Neural cell (in vitro differentiated cells): ENCODE results near the gene MAG. TPM values are rescaled to one million over a fixed set of nuclear protein-coding genes. Genes with fewer than 3 reads are reported as not detected.

Source experiments
- H2AFZ ChIP-seq: fragments of 200-600, 300-800 bp; sonication (generic), shearing (Covaris generic); 2 replicates; pipeline ENCODE4 v1.6.0; 2014; ENCODE audit warnings: low read depth, mild to moderate bottlenecking, antibody characterized with exemption, low read length, moderate library complexity
- H3F3A ChIP-seq: fragments of 200-600 bp; shearing (Covaris generic); 2 replicates; pipeline ENCODE4 v1.6.1; 2016; ENCODE audit warnings: mild to moderate bottlenecking, moderate library complexity, mixed read lengths, antibody characterized with exemption, low read length; ENCODE audit not compliant: insufficient read depth, poor library complexity, severe bottlenecking
- H3K27ac ChIP-seq: fragments of 200-600, 300-800 bp; sonication (generic), shearing (Covaris generic); 2 replicates; pipeline ENCODE4 v1.5.1; 2014; ENCODE audit warnings: mild to moderate bottlenecking, low read length, moderate library complexity
- H3K27me3 ChIP-seq: fragments of 300-800, 200-600 bp; sonication (generic), shearing (Covaris generic); 2 replicates; pipeline ENCODE4 v1.6.0; 2014; ENCODE audit warnings: mild to moderate bottlenecking, low read depth, low read length, moderate library complexity; ENCODE audit not compliant: insufficient read depth
- H3K36me3 ChIP-seq: fragments of 300-800, 200-600 bp; sonication (generic), shearing (Covaris generic); 2 replicates; pipeline ENCODE4 v1.5.1; 2014; ENCODE audit warnings: mild to moderate bottlenecking, antibody characterized with exemption, low read length, moderate library complexity; ENCODE audit not compliant: insufficient read depth
- H3K4me2 ChIP-seq: fragments of 300-800, 200-600 bp; sonication (generic), shearing (Covaris generic); 2 replicates; pipeline ENCODE4 v1.6.0; 2014; ENCODE audit warnings: mild to moderate bottlenecking, low read length
- H3K4me3 ChIP-seq: fragments of 300-800, 200-600 bp; sonication (generic), shearing (Covaris generic); 2 replicates; pipeline ENCODE4 v1.5.1; 2014; ENCODE audit warnings: mild to moderate bottlenecking, low read length, moderate library complexity
- H3K79me2 ChIP-seq: fragments of 200-600 bp; shearing (Covaris generic); replicated peaks from 2 replicates; pipeline ENCODE4 v1.6.0; 2014; ENCODE audit warnings: mild to moderate bottlenecking, low read length, moderate library complexity; ENCODE audit not compliant: insufficient read depth
- H3K9ac ChIP-seq: fragments of 300-800, 200-600 bp; sonication (generic), shearing (Covaris generic); 2 replicates; pipeline ENCODE4 v1.6.1; 2016; ENCODE audit warnings: mild to moderate bottlenecking, low read length, mixed read lengths
- H3K9me2 ChIP-seq: fragments of 200-600 bp; shearing (Covaris generic); 2 replicates; pipeline ENCODE4 v1.6.1; 2016; ENCODE audit warnings: mild to moderate bottlenecking, low read length, mixed read lengths; ENCODE audit not compliant: insufficient read depth
- H3K9me3 ChIP-seq: fragments of 200-600, 300-800 bp; sonication (generic), shearing (Covaris generic); 2 replicates; pipeline ENCODE4 v1.6.1; 2016; ENCODE audit warnings: mild to moderate bottlenecking, mixed run types, low read length, moderate library complexity, mixed read lengths
- H4K20me1 ChIP-seq: fragments of 200-600 bp; shearing (Covaris generic); 2 replicates; pipeline ENCODE4 v1.6.1; 2016; ENCODE audit warnings: mild to moderate bottlenecking, mixed run types; ENCODE audit not compliant: insufficient read depth
- EP300 ChIP-seq: fragments of 450-650 bp; conservative IDR thresholded peaks from 2 replicates; pipeline ENCODE4 v1.6.1; 2014; ENCODE audit warnings: antibody characterized with exemption, mild to moderate bottlenecking, moderate library complexity; ENCODE audit not compliant: poor library complexity, severe bottlenecking
- EZH2 ChIP-seq: fragments of 200-600, 300-800 bp; shearing (Covaris generic), sonication (generic); IDR thresholded peaks from 2 replicates; pipeline ENCODE4 v1.6.1; 2014; ENCODE audit warnings: antibody characterized with exemption, low read length, borderline replicate concordance, mild to moderate bottlenecking; ENCODE audit not compliant: insufficient read depth, poor library complexity, severe bottlenecking
- MXI1 ChIP-seq: fragments of 450-650 bp; conservative IDR thresholded peaks from 2 replicates; pipeline ENCODE4 v1.6.1; 2014; ENCODE audit warnings: antibody characterized with exemption, mild to moderate bottlenecking; ENCODE audit not compliant: poor library complexity, severe bottlenecking
- POLR2AphosphoS5 ChIP-seq: IDR thresholded peaks from 2 replicates; pipeline ENCODE4 v1.6.1; 2012
- RAD21 ChIP-seq: fragments of 450-650 bp; conservative IDR thresholded peaks from 2 replicates; pipeline ENCODE4 v1.6.1; 2014; ENCODE audit warnings: antibody characterized with exemption, mild to moderate bottlenecking, moderate library complexity
- SMC3 ChIP-seq: fragments of 450-650 bp; conservative IDR thresholded peaks from 2 replicates; pipeline ENCODE4 v1.6.1; 2014; ENCODE audit warnings: antibody characterized with exemption, mild to moderate bottlenecking, moderate library complexity; ENCODE audit not compliant: poor library complexity
- TAF1 ChIP-seq: IDR thresholded peaks from 2 replicates; pipeline ENCODE4 v1.6.1; 2012; ENCODE audit warnings: low read depth
- polyA plus RNA-seq: library from polyadenylated mRNA; depleted of rRNA; stranded (reverse); fragments of >200 nt; gene quantifications from 2 replicates; pipeline ENCODE4 v1.2.3, GENCODE V29; 2014
- TF ChIP-seq, protein P1 (sequence below): fragments of 450-650 bp; IDR thresholded peaks from 2 replicates; pipeline ENCODE4 v1.5.1; 2014; ENCODE audit warnings: antibody characterized with exemption, mild to moderate bottlenecking, moderate library complexity; ENCODE audit not compliant: poor library complexity, severe bottlenecking
- TF ChIP-seq, protein P2 (sequence below): IDR thresholded peaks from 2 replicates; pipeline ENCODE4 v1.6.1; 2012; ENCODE audit warnings: borderline replicate concordance

MAG gene
- polyA plus RNA-seq, 1 donor from 2014 or later: not detected

DNA sequence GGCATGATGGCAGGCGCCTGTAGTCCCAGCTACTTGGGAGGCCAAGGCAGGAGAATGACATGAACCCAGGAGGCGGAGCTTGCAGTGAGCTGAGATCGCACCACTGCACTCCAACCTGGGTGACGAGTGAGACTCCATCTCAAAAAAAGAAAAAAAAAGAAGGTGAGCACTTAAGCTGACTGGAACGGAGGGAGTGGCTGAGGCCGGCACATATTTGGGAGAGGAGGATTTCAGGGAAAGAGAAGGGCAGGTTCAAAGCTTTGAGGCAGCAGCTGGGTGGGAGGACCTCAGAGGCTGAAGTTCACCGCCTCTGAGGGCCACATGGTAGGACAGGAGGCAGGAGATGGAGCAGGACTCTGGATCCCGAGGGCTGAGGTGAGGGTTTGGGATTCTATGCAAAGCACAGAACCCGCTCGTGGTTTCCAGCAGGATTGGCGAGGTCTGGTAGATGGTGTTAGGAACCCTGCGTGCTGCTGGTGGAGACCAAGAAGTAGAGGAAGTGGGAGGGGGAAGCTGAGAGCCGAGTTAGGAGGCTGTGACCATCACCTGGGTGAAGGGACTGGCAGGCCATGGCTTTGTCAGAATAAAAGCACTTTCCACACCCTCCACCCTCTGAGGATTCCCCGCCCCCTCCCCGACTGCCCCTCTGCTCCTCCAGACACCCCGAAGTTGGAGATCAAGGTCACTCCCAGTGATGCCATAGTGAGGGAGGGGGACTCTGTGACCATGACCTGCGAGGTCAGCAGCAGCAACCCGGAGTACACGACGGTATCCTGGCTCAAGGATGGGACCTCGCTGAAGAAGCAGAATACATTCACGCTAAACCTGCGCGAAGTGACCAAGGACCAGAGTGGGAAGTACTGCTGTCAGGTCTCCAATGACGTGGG is 45.4 kb downstream of the MAG start:
- H3K27ac ChIP-seq: no peak overlapping the region
- no peak overlapping the region for H3K9ac ChIP-seq
- H3K4me3 ChIP-seq: no peak overlapping the region
- no peaks in the 10 kb centered on the region for H3K9me3 ChIP-seq
- TF ChIP-seq SMC3 (no peak), POLR2AphosphoS5 (no peak), EP300 (no peak), MXI1 (no peak), EZH2 (no peak)
- TF ChIP-seq, protein P1, sequence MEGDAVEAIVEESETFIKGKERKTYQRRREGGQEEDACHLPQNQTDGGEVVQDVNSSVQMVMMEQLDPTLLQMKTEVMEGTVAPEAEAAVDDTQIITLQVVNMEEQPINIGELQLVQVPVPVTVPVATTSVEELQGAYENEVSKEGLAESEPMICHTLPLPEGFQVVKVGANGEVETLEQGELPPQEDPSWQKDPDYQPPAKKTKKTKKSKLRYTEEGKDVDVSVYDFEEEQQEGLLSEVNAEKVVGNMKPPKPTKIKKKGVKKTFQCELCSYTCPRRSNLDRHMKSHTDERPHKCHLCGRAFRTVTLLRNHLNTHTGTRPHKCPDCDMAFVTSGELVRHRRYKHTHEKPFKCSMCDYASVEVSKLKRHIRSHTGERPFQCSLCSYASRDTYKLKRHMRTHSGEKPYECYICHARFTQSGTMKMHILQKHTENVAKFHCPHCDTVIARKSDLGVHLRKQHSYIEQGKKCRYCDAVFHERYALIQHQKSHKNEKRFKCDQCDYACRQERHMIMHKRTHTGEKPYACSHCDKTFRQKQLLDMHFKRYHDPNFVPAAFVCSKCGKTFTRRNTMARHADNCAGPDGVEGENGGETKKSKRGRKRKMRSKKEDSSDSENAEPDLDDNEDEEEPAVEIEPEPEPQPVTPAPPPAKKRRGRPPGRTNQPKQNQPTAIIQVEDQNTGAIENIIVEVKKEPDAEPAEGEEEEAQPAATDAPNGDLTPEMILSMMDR: no peak
- no peak overlapping the region for H3K4me2 ChIP-seq
- H3K27me3 ChIP-seq: no peaks in the 10 kb centered on the region
- no peaks in the 10 kb centered on the region for H4K20me1 ChIP-seq
- H3K9me2 ChIP-seq: no peaks in the 10 kb centered on the region
- no peak overlapping the region for H2AFZ ChIP-seq
- no peaks in the 10 kb centered on the region for H3K36me3 ChIP-seq
- no peaks in the 10 kb centered on the region for H3F3A ChIP-seq
- H3K79me2 ChIP-seq: no peaks in the 10 kb centered on the region

DNA sequence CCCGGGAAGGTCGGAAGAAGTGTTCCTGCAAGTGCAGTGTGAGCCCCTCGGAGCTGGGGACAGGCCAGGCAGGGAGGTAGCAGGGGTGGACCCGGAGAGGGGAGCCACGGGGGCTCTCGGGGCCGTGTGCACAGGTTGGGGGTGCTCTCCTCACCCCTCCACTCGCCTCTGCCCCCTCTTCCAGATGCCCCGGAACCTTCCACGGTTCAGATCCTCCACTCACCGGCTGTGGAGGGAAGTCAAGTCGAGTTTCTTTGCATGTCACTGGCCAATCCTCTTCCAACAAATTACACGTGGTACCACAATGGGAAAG is 46.0 kb downstream of the MAG start:
- H3K27me3 ChIP-seq: no peaks in the 10 kb centered on the region
- TF ChIP-seq RAD21 (no peak), EZH2 (no peak), TAF1 (no peak), EP300 (no peak), MXI1 (no peak)
- TF ChIP-seq, protein P1: no peak
- H3K9ac ChIP-seq: no peak overlapping the region
- H2AFZ ChIP-seq: no peak overlapping the region
- H3K4me2 ChIP-seq: no peak overlapping the region
- no peak overlapping the region for H3K4me3 ChIP-seq
- no peaks in the 10 kb centered on the region for H3K79me2 ChIP-seq
- H4K20me1 ChIP-seq: no peaks in the 10 kb centered on the region
- no peaks in the 10 kb centered on the region for H3K9me2 ChIP-seq
- H3K36me3 ChIP-seq: no peaks in the 10 kb centered on the region
- H3K27ac ChIP-seq: no peak overlapping the region
- no peaks in the 10 kb centered on the region for H3K9me3 ChIP-seq
- H3F3A ChIP-seq: no peaks in the 10 kb centered on the region

DNA sequence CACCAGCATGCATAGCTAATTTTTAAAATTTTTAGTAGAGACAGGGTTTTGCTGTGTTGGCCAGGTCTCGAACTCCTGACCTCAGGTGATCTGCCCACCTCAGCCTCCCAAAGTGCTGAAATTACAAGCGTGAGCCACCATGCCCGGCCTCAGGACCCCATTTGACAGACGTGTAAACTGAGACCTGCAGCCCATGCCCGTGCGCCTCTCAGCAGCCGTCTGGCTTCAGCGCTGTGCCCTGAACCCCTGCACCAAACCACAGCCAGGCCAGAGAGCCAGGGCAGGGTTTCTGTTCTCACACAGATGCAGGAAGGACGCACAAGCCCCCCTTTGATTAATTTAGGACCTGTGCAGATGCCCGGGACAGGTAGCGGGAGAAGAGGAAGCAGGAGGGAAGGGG is 48.5 kb downstream of the MAG start:
- Histone ChIP-seq H2AFZ (no peak overlapping the region), H3K27ac (no peak overlapping the region), H3K79me2 (no peaks in the 10 kb centered on the region), H3K27me3 (no peaks in the 10 kb centered on the region), H3F3A (no peaks in the 10 kb centered on the region), H3K9ac (no peak overlapping the region), H3K36me3 (no peaks in the 10 kb centered on the region), H4K20me1 (no peaks in the 10 kb centered on the region), H3K9me3 (no peaks in the 10 kb centered on the region), H3K9me2 (no peaks in the 10 kb centered on the region), H3K4me3 (no peak overlapping the region), H3K4me2 (no peak overlapping the region)
- no peak for TF ChIP-seq MXI1
- no peak for TF ChIP-seq TAF1
- no peak for TF ChIP-seq POLR2AphosphoS5
- no peak for TF ChIP-seq EZH2
- TF ChIP-seq SMC3: no peak
- no peak for TF ChIP-seq RAD21
- TF ChIP-seq, protein P1: no peak
- no peak for TF ChIP-seq EP300
- TF ChIP-seq, protein P2, sequence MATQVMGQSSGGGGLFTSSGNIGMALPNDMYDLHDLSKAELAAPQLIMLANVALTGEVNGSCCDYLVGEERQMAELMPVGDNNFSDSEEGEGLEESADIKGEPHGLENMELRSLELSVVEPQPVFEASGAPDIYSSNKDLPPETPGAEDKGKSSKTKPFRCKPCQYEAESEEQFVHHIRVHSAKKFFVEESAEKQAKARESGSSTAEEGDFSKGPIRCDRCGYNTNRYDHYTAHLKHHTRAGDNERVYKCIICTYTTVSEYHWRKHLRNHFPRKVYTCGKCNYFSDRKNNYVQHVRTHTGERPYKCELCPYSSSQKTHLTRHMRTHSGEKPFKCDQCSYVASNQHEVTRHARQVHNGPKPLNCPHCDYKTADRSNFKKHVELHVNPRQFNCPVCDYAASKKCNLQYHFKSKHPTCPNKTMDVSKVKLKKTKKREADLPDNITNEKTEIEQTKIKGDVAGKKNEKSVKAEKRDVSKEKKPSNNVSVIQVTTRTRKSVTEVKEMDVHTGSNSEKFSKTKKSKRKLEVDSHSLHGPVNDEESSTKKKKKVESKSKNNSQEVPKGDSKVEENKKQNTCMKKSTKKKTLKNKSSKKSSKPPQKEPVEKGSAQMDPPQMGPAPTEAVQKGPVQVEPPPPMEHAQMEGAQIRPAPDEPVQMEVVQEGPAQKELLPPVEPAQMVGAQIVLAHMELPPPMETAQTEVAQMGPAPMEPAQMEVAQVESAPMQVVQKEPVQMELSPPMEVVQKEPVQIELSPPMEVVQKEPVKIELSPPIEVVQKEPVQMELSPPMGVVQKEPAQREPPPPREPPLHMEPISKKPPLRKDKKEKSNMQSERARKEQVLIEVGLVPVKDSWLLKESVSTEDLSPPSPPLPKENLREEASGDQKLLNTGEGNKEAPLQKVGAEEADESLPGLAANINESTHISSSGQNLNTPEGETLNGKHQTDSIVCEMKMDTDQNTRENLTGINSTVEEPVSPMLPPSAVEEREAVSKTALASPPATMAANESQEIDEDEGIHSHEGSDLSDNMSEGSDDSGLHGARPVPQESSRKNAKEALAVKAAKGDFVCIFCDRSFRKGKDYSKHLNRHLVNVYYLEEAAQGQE: no peak
